Measurements from ENCODE around the gene PDE3A. TPM values are rescaled to one million over a fixed set of nuclear protein-coding genes. Genes with fewer than 3 reads are reported as not detected.
A peak's percentile ranks its signal among the peaks of the same experiment; 100 is the strongest.

Gene PDE3A
- total RNA-seq, 1 donor from 2014 or later = 161 TPM

GRCh38 chr12:20361416-20361815 lies 6.9 kb upstream of the PDE3A start:
- peaks cover 46% of the 10 kb centered on the region for H3K4me1 ChIP-seq
- no peaks in the 10 kb centered on the region for H3K36me3 ChIP-seq
- TF ChIP-seq CTCF (IDR thresholded peaks at IDR 0.05; ENCODE audit: borderline replicate concordance) = no peak
- no peak for DNase-seq
- H3K27me3 ChIP-seq (ENCODE audit: low read depth) = no peaks in the 10 kb centered on the region
- no peak overlapping the region for H3K4me3 ChIP-seq
- no peaks in the 10 kb centered on the region for H3K9me3 ChIP-seq (replicated peaks)
- H3K27ac ChIP-seq (replicated peaks) = peak overlapping the region; percentile 55
- intact Hi-C loops (cut with micrococcal nuclease) = no loop called here

- H3K27ac ChIP-seq (replicated peaks) = peak overlapping the region; percentile 98
- no peaks in the 10 kb centered on the region for H3K9me3 ChIP-seq (replicated peaks)
- peaks cover 46% of the 10 kb centered on the region for H3K4me1 ChIP-seq
- H3K36me3 ChIP-seq = no peaks in the 10 kb centered on the region
- intact Hi-C loops (cut with micrococcal nuclease) = no loop called here
- no peak for DNase-seq
- TF ChIP-seq CTCF (IDR thresholded peaks at IDR 0.05; ENCODE audit: borderline replicate concordance) = no peak
- H3K4me3 ChIP-seq = no peak overlapping the region
- no peaks in the 10 kb centered on the region for H3K27me3 ChIP-seq (ENCODE audit: low read depth)
These were observed 3.8 kb upstream of the PDE3A start for GRCh38 chr12:20364501-20364900.

GRCh38 chr12:20366776-20367409 lies 1.4 kb upstream of the PDE3A start:
- intact Hi-C loops (cut with micrococcal nuclease) = no loop called here
- H3K36me3 ChIP-seq = no peaks in the 10 kb centered on the region
- no peaks in the 10 kb centered on the region for H3K9me3 ChIP-seq (replicated peaks)
- peak overlapping the region; percentile 82 for H3K4me3 ChIP-seq
- peak overlapping the region; percentile 98 for H3K27ac ChIP-seq (replicated peaks)
- TF ChIP-seq CTCF (IDR thresholded peaks at IDR 0.05; ENCODE audit: borderline replicate concordance) = no peak
- DNase-seq = no peak
- peaks cover 64% of the 10 kb centered on the region for H3K4me1 ChIP-seq
- no peaks in the 10 kb centered on the region for H3K27me3 ChIP-seq (ENCODE audit: low read depth)

- DNase-seq = no peak
- intact Hi-C loops (cut with micrococcal nuclease) = no loop called here
- H3K4me3 ChIP-seq = peak overlapping the region; percentile 82
- H3K27me3 ChIP-seq (ENCODE audit: low read depth) = no peaks in the 10 kb centered on the region
- no peaks in the 10 kb centered on the region for H3K36me3 ChIP-seq
- TF ChIP-seq CTCF (IDR thresholded peaks at IDR 0.05; ENCODE audit: borderline replicate concordance) = no peak
- H3K4me1 ChIP-seq = peaks cover 64% of the 10 kb centered on the region
- H3K9me3 ChIP-seq (replicated peaks) = no peaks in the 10 kb centered on the region
- H3K27ac ChIP-seq (replicated peaks) = peak overlapping the region; percentile 98
These were observed 689 bp upstream of the PDE3A start for GRCh38 chr12:20367583-20368113.

- H3K9me3 ChIP-seq (replicated peaks) = no peaks in the 10 kb centered on the region
- peak; percentile 27 for DNase-seq
- H3K4me3 ChIP-seq = peak overlapping the region; percentile 82
- H3K27ac ChIP-seq (replicated peaks) = peak overlapping the region; percentile 98
- no peak for TF ChIP-seq CTCF (IDR thresholded peaks at IDR 0.05; ENCODE audit: borderline replicate concordance)
- H3K4me1 ChIP-seq = peaks cover 70% of the 10 kb centered on the region
- intact Hi-C loops (cut with micrococcal nuclease) = no loop called here
- no peaks in the 10 kb centered on the region for H3K27me3 ChIP-seq (ENCODE audit: low read depth)
- no peaks in the 10 kb centered on the region for H3K36me3 ChIP-seq
These were observed 441 bp downstream of the PDE3A start for GRCh38 chr12:20368651-20369304.
